Measurements from ENCODE around the gene TMEM106B. TPM values are rescaled to one million over a fixed set of nuclear protein-coding genes. Genes with fewer than 3 reads are reported as not detected.

Gene TMEM106B
- total RNA-seq, 1 experiment from 2014 or later: 89.0 TPM

DNA sequence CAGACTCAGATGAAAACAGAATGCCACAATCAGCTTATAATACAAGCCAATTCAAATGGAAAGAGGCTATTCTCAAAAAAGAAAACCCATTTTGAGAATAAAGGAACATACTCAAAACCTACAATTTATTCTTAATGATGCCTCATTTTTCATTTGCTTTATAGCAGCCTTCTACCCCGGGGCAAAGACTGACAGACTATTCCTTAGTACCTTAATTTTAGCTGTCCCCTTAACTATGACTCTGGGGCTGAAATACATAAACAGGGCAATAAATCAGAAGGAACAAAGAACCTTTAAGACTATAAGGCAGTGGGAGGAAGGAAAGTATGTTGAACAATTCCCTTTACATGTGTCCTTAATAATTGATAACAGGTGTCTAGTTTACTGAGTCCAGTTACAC, 76.8 kb downstream of the TMEM106B start:
- in situ Hi-C loops (cut with HindIII; ENCODE audit: low pct_unique_long_range_greater_than_20kb, low sequenced_read_pairs) (no loop called here), intact Hi-C loops (cut with micrococcal nuclease; ENCODE audit: unreplicated experiment) (no loop called here)
- DNase-seq (ENCODE audit: low read depth, low spot score) (no peak), ATAC-seq (no peak)
- Histone ChIP-seq H3K36me3 (ENCODE audit: control insufficient read depth, insufficient read depth, low read length) (no peaks in the 10 kb centered on the region), H3K4me3 (ENCODE audit: low read depth in 2 of 2, low read length in 2 of 2) (no peak overlapping the region), H3K4me1 (ENCODE audit: control insufficient read depth, insufficient read depth, low read length) (no peaks in the 10 kb centered on the region), H3K27me3 (ENCODE audit: control insufficient read depth, insufficient read depth, low read length) (no peaks in the 10 kb centered on the region), H3K27ac (ENCODE audit: low read length) (no peak overlapping the region), H3K9me3 (ENCODE audit: control insufficient read depth, insufficient read depth, low read depth, low read length) (peaks cover 18% of the 10 kb centered on the region)
- BruUV-seq (replicated peaks): no TSS peak
- ChIA-PET CTCF (no interaction called here), POLR2A (no interaction called here)
- TF ChIP-seq, protein P1, sequence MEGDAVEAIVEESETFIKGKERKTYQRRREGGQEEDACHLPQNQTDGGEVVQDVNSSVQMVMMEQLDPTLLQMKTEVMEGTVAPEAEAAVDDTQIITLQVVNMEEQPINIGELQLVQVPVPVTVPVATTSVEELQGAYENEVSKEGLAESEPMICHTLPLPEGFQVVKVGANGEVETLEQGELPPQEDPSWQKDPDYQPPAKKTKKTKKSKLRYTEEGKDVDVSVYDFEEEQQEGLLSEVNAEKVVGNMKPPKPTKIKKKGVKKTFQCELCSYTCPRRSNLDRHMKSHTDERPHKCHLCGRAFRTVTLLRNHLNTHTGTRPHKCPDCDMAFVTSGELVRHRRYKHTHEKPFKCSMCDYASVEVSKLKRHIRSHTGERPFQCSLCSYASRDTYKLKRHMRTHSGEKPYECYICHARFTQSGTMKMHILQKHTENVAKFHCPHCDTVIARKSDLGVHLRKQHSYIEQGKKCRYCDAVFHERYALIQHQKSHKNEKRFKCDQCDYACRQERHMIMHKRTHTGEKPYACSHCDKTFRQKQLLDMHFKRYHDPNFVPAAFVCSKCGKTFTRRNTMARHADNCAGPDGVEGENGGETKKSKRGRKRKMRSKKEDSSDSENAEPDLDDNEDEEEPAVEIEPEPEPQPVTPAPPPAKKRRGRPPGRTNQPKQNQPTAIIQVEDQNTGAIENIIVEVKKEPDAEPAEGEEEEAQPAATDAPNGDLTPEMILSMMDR (IDR thresholded peaks at IDR 0.05): no peak
- TF ChIP-seq, protein P2, sequence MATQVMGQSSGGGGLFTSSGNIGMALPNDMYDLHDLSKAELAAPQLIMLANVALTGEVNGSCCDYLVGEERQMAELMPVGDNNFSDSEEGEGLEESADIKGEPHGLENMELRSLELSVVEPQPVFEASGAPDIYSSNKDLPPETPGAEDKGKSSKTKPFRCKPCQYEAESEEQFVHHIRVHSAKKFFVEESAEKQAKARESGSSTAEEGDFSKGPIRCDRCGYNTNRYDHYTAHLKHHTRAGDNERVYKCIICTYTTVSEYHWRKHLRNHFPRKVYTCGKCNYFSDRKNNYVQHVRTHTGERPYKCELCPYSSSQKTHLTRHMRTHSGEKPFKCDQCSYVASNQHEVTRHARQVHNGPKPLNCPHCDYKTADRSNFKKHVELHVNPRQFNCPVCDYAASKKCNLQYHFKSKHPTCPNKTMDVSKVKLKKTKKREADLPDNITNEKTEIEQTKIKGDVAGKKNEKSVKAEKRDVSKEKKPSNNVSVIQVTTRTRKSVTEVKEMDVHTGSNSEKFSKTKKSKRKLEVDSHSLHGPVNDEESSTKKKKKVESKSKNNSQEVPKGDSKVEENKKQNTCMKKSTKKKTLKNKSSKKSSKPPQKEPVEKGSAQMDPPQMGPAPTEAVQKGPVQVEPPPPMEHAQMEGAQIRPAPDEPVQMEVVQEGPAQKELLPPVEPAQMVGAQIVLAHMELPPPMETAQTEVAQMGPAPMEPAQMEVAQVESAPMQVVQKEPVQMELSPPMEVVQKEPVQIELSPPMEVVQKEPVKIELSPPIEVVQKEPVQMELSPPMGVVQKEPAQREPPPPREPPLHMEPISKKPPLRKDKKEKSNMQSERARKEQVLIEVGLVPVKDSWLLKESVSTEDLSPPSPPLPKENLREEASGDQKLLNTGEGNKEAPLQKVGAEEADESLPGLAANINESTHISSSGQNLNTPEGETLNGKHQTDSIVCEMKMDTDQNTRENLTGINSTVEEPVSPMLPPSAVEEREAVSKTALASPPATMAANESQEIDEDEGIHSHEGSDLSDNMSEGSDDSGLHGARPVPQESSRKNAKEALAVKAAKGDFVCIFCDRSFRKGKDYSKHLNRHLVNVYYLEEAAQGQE (IDR thresholded peaks at IDR 0.05; ENCODE audit: insufficient read depth in 1 of 2, low read depth in 2 of 2, low read length in 1 of 2): no peak
- TF ChIP-seq SIN3A (IDR thresholded peaks at IDR 0.05; ENCODE audit: borderline replicate concordance, insufficient read depth, low read depth, low read length): no peak
- no peak for TF ChIP-seq POLR2AphosphoS5 (IDR thresholded peaks at IDR 0.05; ENCODE audit: low read depth, low read length)
- no peak for TF ChIP-seq TCF7L2 (IDR thresholded peaks at IDR 0.05; ENCODE audit: low read depth, low read length)

DNA sequence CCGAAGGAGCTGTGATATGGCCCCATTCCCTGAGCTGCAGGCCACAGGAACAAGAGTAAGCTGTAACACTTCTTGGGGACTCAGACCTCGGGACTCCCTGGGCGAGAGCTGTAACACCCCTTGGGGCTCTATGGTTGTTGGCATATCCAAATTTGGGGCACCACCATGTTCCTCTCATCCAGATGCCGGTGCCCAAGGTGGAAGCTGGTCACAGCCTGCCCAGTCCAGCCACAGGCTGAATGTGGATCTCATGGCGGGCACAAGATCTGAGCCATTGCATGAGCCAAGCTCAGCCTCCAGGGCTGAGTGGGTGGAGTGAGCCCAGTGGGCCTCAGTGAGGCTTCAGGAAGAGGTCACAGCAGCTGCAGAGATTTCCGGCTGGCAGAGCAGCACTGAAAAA, 78.9 kb downstream of the TMEM106B start:
- Histone ChIP-seq H3K36me3 (ENCODE audit: control insufficient read depth, insufficient read depth, low read length) (no peaks in the 10 kb centered on the region), H3K27ac (ENCODE audit: low read length) (no peak overlapping the region), H3K4me3 (ENCODE audit: low read depth in 2 of 2, low read length in 2 of 2) (no peak overlapping the region), H3K4me1 (ENCODE audit: control insufficient read depth, insufficient read depth, low read length) (no peaks in the 10 kb centered on the region), H3K27me3 (ENCODE audit: control insufficient read depth, insufficient read depth, low read length) (no peaks in the 10 kb centered on the region), H3K9me3 (ENCODE audit: control insufficient read depth, insufficient read depth, low read depth, low read length) (peaks cover 18% of the 10 kb centered on the region)
- POLR2A ChIA-PET: no interaction called here
- CTCF ChIA-PET: no interaction called here
- in situ Hi-C loops (cut with HindIII; ENCODE audit: low pct_unique_long_range_greater_than_20kb, low sequenced_read_pairs): no loop called here
- ATAC-seq (no peak), DNase-seq (ENCODE audit: low read depth, low spot score) (no peak)
- BruUV-seq (replicated peaks): no TSS peak
- TF ChIP-seq TCF7L2 (IDR thresholded peaks at IDR 0.05; ENCODE audit: low read depth, low read length) (no peak), POLR2AphosphoS5 (IDR thresholded peaks at IDR 0.05; ENCODE audit: low read depth, low read length) (no peak), SIN3A (IDR thresholded peaks at IDR 0.05; ENCODE audit: borderline replicate concordance, insufficient read depth, low read depth, low read length) (no peak)
- TF ChIP-seq, protein P1 (IDR thresholded peaks at IDR 0.05): no peak
- TF ChIP-seq, protein P2 (IDR thresholded peaks at IDR 0.05; ENCODE audit: insufficient read depth in 1 of 2, low read depth in 2 of 2, low read length in 1 of 2): no peak
- intact Hi-C loops (cut with micrococcal nuclease; ENCODE audit: unreplicated experiment): no loop called here
